Limb (tissue), 2 donors: ENCODE measurements around the gene PXK.
A peak's percentile ranks its signal among the peaks of the same experiment; 100 is the strongest.

Experiments
- DNase-seq, 2 donors: peaks; one replicate each; pipeline ENCODE4 v3.0.0-alpha.2; 2016; ENCODE audit errors: extremely low spot score in 2 of 2

Gene PXK

GRCh38 chr3:58383476-58383875 is 50.8 kb downstream of the PXK start:
- DNase-seq, result no peak

GRCh38 chr3:58383904-58384303 is 51.2 kb downstream of the PXK start:
- DNase-seq, result peak in 1 of 2 donors; percentile 38

GRCh38 chr3:58384381-58385090 is 51.8 kb downstream of the PXK start:
- DNase-seq, result no peak

- DNase-seq, result no peak
Observed at GRCh38 chr3:58386626-58387365, 54.1 kb downstream of the PXK start.

GRCh38 chr3:58387650-58388546 is 55.2 kb downstream of the PXK start:
- no peak for DNase-seq

- DNase-seq, result peak in 1 of 2 donors; percentile 70
Observed at GRCh38 chr3:58388550-58389091, 55.9 kb downstream of the PXK start.

GRCh38 chr3:58391156-58391865 is 58.6 kb downstream of the PXK start:
- DNase-seq, result no peak

GRCh38 chr3:58392181-58392580 is 59.5 kb downstream of the PXK start:
- no peak for DNase-seq

GRCh38 chr3:58394339-58394738 is 61.6 kb downstream of the PXK start:
- no peak for DNase-seq

GRCh38 chr3:58398669-58399333 is 66.1 kb downstream of the PXK start:
- no peak for DNase-seq

GRCh38 chr3:58403513-58404109 is 70.9 kb downstream of the PXK start:
- DNase-seq, result no peak

GRCh38 chr3:58404396-58404795 is 71.7 kb downstream of the PXK start:
- no peak for DNase-seq

GRCh38 chr3:58408906-58409305 is 76.2 kb downstream of the PXK start:
- no peak for DNase-seq

- no peak for DNase-seq
Observed at GRCh38 chr3:58409663-58410062, 77.0 kb downstream of the PXK start.

- no peak for DNase-seq
Observed at GRCh38 chr3:58411036-58411435, 78.3 kb downstream of the PXK start.

GRCh38 chr3:58411851-58412830 is 79.4 kb downstream of the PXK start:
- DNase-seq, result no peak

- DNase-seq, result peak; percentile 54 to 73
Observed at GRCh38 chr3:58414538-58415197, 82.0 kb downstream of the PXK start.

GRCh38 chr3:58416191-58416590 is 83.5 kb downstream of the PXK start:
- no peak for DNase-seq
